Hematopoietic multipotent progenitor cell treated with erythropoietin and hydrocortisone succinate and interleukin-3 and kit ligand, for 17 days (in vitro differentiated cells): ENCODE measurements around the gene TSPAN32.
"Not testable (repeated sequence)": the region's sequence is repeated elsewhere in the genome, so short reads cannot be mapped to it uniquely, and the experiment has no call there.

Experiments
- DNase-seq: peaks from one replicate; pipeline ENCODE4 v3.0.0-alpha.2; 2015; ENCODE audit warnings: low spot score

TSPAN32 gene

DNA sequence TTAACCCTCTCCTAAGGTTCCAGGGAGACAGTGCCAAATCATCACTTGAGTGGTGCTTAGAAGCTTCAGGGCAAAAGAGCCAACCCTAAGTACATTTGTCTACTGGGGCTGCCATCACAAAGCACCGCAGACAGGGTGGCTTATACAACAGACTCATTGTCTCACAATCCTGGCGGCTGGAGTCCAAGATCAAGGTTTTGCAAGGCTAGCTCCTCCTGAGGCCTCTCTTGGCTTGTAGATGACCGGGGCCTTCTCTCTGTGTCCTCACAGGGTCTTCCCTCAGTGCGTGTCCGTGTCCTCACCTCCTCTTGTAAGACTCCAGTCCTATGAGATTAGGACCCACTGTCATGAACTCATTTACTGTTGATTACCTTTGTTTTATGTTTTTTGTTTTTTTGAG lies 41.2 kb downstream of the TSPAN32 start:
- no peak for DNase-seq

DNA sequence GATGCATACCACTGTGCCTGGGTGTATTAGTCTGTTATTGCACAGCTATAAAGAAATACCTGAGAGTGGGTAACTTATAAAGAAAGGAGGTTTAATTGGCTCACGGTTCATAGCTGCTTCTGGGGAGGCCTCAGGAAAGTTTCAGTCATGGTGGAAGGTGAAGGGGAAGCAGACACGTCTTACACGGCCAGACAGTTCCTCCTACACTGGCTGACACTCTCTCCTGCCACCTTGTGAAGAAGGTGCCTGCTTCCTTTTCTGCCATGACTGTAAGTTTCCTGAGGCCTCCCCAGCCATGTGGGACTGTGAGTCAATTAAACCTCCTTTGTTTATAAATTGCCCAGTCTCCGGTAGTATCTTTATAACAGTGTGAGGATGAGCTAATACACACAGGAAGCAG lies 41.7 kb downstream of the TSPAN32 start:
- no peak for DNase-seq

DNA sequence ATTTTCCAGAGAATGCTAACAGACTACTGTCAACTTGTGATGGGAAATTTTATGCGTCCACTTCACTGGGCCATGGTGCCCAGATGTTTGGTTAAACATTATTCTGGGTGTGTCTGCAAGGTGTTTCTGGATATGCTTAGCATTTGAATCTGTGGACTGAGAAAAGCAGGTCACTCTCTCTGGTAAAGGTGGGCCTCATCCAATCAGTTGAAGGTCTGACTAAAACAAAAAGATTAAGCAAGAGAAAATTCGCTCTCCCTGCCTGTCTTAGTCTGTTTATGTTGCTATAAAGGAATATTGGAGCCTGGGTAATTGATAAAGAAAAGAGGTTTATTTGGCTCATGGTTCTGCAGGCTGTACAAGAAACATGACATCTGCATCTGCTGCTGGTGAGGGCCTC lies 43.2 kb downstream of the TSPAN32 start:
- no peak for DNase-seq

DNA sequence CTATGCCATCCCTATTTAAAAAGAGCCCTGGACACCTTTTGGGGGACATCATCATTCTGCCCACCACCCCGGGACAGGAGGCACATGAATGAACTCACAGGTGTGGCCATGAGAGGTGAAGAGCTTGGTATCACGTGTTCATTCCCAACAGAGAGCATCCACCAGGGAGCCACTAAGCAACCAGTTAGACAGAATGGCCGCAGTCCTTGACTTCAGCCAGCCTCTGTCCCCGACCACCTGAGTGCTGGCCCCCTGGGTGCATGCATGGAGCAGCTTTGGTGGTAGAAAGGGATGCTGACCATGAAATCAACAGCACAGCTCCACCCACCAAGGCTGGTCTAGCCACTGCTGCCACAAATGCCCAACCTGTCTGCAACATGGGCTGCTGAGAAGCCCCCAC lies 44.2 kb downstream of the TSPAN32 start:
- DNase-seq: no peak

DNA sequence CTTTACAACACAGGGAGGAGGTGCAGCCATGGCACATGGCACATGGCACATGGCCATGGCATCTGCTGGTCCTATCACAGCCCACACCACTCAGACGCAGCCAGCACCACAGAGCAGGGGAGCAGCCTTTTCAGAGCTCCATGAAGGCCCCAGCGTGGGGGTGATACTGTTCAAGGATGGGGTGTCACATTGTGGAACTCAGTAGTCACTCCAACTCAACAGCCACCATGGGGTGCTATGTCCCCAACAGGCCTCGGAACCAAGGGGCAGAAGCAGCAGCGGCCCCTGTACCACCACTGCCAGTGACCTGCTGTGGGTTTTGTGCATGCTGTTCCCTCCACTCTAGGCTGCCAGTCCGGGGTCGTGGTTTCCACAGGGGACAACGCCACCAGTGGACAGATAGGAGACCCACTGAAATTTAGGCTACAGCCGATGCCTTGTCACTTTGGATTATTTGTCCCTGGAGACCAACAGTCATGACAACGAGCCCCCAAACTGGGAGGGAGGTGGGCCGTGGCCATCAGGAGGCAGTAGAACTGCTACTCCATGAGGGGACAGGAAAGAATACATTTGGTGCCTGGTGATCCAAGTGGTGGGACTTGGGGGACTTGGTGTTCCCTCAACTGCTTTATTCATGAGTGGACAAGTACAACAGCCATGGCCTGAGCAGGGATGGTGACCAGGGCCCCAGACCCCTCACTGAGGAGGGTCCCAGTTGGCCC lies 44.9 kb downstream of the TSPAN32 start:
- no peak for DNase-seq

DNA sequence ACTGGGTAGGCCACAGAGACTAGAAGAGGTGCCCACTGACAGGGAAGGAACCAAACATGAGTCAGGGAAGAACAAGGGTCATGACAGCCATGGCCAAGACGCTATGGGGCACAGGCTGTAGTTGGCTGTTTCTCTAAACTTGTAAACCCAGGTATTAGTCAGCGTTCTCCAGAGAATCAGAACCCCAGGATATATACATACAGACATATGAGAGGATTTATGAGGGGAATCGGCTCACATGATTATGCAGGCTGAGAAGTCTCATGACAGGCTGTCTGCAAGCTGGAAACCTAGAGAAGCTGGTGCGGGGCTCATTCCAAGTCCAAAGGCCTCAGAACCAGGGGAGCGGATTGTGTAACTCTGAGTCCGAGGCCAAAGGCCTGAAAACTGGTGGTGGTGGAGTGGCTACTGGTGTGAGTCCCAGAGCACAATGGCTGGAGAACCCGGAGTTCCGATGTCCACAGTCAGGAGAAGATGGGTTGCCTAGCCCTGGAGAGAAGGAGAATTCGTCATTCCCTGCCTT lies 45.6 kb downstream of the TSPAN32 start:
- no peak for DNase-seq

DNA sequence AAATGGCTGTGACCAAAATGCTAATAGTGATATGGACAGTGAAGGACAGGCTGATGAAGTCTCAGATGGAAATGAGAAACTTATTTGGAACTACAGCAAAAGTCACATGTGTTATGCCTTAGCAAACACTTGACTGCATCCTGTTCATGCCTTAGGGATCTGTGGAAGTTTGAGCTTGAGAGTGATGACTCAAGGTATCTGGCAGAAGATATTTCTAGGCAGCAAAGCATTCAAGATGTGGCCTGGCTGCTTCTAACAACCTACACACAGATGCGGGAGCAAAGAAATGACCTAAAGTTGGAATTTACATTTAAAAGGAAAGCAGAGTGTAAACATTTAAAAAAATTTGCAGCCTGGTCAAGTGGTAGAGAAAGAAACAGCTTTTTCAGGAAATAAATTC lies 47.2 kb downstream of the TSPAN32 start:
- no peak for DNase-seq

DNA sequence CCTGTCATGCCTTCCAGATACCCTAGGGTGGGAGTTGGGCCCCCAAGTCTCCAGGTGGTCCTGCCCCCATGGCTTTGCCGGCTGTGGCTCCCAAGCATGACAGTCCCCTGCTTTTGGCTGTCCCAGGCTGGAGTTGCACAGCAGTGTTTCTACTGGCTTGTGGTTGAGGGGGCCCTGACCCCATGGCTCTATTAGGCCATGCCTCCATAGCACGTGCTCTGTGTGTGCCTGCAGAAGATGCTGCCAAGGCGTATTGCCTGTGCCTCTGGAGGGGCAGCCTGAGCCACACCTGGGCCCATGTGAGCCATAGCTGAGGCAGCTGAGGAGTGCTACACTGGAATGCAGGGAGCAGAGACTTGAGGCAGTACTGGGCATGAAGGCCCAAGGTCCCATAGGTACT lies 49.9 kb downstream of the TSPAN32 start:
- DNase-seq: no peak

DNA sequence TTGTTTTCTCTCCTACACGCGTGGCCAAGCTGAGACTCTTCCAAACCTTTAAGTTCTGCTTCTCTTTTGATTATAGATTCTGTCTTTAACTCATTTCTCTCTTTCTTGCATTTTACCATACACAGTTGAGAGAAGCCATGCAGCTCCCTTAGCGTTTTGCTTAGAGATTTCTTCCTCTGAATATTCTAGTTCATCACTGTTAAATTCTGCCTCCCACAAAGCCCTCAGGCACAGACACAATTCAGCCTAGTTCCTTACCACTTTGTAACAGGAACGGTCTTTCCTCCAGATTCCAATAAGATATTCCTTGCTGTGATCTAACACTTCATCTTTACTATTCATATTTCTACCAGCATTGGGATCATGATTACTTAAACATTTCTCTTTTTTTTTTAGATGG lies 50.6 kb downstream of the TSPAN32 start:
- no peak for DNase-seq

DNA sequence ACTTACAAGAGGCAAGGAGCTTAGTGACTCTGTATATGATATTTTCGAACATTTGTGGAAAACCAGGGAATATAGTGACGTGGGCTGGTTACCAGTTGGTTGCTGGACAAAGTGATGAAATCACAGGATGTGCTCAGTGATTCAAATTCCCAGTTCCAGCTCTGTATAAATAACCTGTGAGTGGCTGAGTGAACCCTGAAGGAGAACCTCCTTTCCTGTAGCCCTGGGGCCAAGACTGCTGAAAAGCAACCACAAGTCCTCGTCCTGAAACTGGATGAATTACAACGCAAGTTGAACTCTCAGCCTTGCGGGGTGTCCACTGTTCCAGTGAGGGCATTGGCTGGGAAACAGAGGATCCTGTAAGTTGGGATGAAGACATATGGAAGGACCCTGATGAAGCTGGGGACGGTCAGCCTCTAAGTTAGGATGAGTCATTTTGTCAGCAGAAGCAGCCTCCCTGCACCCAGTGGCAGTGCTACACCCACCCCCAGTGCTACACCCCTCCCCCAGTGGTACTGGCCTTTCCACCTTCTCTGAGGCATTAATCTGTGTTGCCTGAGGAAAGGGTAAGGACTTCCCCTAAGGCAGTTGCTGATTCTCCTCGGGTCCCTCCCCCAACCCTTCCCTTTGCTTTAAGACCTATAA lies 53.3 kb downstream of the TSPAN32 start:
- no peak for DNase-seq

DNA sequence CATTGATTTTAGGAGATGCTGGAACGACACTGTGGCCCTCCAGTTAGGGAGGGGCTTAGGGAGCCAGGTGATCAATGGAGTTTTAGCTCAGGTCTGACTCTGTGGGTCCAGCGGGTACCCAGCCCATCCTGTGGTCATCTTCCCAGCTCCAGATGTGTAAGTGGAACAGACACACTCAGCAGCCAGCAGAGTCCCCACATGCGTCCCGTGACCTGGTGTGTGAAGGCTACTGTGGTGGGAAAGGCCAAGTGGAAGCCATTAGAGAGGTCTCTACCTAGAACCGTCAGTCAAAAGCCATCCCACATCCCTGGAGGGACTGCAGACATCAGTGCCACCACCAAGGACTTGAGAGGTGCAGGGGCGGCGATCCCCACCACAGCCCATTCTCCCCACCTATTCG lies 55.4 kb downstream of the TSPAN32 start:
- no peak for DNase-seq

DNA sequence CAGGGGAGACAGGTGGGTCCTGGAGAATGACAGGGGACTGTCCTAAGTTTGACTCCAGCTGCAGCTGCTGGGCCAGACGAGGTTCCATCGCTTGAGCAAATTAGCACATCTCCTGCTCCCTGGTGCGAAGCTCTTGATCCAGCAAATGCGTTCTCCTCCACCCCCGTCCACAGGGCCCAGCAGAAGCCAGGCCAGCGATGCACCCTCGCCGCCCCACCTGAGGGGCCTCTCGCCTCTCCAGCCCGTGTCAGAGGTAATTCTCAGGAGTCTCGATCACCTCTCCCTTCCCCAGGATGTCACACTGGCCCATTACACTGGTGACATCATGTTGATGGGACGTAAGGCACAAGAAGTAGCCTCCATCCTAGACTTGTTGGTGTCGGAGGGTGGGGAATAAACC lies 55.8 kb downstream of the TSPAN32 start:
- not testable (repeated sequence) for DNase-seq

DNA sequence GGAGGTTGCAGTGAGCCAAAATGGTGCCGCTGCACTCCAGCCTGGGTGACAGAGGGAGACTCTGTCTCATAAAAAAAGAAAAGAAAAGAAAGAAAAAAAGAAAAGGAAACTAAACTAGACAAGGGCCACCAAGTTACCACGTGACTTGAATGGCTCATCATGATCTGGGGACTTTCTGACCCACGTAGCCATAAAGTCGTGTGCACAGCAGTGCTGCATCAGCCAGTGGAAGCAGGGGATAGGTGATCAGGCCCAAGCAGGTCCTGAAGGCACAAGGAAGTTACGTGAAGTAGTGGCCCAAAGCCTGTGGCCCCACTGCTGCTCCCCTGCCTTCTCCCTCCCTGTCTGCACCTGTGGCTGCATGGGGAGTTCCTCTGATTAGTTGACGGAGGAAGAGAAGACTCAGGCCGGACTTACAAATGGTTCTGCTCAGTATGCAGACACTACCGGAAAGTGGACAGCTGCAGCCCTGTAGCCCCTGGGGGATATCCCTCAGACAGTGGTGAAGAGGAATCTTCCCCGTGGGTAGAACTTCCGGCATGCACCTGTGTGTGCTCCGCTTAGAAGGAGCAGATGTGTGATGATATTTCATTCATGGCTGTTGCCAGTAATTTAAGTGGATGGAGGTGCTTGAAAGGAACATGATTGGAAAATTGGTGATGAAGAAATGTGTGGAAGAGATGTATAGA lies 57.1 kb downstream of the TSPAN32 start:
- no peak for DNase-seq

DNA sequence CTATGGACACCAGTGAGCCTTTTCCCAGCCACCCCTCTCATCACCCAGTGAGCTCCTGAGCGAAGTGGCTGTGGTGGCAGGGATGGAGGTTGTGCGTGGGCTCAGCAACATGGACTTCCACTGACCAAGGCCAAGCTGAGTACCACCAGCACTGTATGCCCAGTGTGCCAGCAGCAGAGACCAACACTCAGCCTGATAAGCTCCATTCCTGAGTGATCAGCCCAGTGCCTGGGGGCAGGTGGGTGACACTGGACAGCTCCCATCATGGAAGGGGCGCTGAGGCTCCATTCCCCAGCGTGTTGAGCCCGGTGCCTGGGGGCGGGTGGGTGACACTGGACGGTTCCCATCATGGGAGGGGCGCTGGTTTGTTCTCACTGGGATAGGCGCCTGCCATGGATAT lies 57.7 kb downstream of the TSPAN32 start:
- DNase-seq: no peak

DNA sequence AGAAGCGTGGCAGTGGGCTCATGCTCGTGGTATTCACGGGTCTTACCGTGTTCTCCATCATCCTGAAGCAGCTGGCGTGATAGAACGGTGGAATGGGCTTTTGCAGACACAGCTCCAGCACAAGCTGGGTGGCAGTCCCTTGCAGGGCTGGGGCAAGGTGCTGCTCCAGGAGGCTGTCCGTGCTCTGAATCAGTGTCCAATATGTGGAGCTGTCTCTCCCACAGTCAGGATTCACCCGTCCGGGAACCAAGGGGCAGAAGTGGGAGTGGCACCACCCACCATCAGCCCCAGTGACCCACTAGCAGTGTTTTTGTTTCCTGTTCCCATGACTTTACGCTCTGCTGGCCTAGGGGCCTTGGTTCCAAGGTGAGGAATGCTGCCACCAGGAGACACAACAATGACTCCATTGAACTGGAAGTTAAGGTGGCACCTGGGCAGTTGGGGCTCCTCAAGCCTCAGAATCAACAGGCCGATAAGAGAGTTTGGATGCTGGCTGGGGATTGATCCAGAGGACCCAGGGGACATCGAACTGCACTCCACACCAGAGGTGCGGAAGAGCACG lies 58.3 kb downstream of the TSPAN32 start:
- no peak for DNase-seq

DNA sequence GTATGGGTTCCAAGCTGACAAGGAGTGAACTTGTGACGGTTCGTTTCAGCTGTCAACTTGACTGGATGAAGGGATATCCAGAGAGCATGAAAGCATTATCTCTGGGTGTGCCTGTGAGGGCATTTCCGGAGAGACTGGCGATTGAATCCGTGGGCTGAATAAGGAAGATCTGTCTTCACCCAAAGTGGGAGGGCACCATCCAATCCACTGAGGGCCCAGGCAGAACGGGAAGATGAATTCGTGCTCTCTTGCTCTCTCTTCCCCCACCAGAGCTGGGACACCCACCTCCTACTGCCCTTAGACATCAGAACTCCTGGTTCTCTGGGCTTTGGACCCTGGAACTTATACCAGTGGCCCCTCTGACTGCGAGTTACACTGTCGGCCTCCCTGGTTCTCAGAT lies 59.8 kb downstream of the TSPAN32 start:
- no peak for DNase-seq

DNA sequence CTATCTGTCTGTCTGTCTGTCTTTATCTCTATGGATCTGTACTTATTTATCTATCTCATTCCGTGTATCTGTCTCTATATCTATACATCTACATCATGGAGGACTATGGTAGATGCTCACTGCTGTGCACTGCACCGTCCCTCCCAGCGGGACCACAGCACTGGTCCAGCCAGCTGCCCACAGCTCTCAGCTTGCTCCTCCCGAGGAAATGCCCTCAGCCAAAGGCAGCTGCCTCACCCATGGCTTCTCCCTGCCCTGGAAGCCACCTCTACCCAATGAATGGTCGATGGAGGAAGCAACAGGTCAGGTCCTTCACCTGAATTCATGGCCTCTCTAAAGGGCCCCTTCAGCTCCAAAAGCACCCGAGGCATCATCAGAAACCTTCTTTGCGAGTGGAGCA lies 60.6 kb downstream of the TSPAN32 start:
- no peak for DNase-seq

DNA sequence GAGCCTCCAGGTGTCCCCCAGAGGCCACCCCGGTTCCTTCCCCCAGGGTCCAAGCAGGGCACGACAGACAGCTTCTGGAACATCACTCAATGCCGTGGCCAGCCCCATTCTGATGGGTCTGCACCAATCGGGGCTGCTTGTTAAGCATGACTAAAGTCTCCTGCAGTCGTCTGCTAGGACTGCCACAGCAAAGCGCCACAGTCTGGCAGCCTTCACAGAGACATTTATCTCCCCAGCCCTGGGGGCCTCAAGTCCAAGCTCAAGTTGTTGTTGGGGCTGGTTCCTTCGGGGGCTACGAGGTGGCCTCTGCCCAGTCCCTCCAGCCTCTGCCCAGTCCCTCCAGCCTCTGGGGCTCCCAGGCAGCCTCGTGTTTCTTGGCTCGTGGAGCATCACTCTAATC lies 61.3 kb downstream of the TSPAN32 start:
- DNase-seq: no peak

DNA sequence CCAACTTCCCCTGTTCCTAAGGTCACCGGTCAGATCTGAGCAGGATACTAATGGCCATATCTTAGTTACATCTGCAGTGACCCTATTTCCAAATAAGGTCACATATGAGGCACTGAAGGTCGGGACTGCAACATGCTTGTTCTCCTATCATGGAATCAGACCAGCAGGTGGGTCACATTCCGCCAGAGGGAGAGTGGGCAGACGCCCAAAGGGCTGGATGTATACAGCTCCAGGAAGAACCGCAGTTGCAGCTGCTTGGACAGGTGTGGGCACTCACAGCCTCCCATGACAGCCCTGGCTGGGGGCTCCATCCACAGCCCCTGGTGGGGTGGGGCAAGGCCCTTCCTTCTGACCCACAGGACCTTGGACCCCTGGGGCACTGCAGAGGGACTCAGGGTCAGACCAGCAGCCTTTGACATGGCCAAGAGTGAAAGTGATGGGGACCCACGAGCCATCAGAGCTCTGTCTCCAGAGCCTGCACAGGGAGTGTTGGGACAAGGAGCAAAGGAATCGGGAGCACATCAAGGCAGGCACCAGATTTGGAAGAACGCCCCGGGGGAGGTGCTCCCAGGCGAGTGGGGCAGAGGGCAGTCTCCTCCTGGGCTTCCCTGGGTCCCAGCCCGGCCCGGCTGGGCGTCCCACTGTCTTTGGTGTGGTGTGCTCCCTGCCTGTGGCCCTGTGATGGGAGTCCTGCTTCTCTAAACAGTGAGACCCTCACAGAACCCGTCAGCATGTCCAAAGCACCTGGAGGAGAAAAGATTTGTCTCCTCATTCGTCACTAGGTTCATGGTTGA lies 62.0 kb downstream of the TSPAN32 start:
- DNase-seq: no peak

DNA sequence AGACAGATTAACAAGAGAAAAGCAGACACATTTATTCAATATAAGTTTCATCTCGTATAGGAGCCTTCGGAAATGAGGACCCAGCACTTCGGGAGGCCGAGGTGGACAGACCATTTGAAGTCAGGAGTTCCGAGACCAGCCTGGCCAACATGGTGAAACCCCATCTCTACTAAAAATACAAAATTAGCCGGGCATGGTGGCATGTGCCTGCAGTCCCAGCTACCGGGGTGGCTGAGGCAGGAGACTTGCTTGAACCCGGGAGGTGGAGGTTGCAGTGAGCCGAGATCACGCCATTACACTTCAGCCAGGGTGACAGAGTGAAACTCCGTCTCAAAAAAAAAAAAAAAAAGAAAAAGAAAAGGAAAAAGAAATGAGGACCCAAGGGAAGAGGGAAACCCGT lies 62.6 kb downstream of the TSPAN32 start:
- DNase-seq: not testable (repeated sequence)

DNA sequence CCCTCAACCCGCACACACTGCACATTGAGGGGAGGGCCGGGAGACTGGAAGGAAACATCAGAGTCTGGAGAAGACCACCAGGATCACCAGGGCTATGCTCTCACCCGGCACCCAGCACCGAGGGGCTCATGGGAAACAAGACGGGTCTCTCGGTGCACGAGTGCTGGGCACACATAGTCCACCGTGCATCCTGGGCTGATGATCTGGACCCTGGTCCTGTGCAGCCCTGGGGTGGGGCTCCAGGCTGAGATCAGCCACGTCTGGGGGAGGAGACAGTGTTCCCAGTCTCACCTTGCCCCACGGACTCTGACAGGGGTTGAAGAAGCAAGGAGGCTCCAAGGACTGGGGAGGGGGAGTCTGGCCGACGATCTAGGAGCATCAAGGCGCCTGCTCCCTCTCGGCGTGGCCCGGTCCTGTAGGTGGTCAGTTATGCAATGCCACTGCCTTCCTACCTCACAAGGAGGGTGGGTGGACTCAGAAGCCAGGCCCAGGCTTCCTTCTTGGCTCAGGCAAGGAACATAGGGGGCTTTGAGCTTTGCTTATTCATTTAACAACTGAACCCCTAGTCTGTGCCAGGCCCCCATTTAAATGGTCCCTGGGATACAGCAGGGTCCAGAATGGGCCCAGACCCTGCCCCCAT lies 63.9 kb downstream of the TSPAN32 start:
- DNase-seq: no peak

DNA sequence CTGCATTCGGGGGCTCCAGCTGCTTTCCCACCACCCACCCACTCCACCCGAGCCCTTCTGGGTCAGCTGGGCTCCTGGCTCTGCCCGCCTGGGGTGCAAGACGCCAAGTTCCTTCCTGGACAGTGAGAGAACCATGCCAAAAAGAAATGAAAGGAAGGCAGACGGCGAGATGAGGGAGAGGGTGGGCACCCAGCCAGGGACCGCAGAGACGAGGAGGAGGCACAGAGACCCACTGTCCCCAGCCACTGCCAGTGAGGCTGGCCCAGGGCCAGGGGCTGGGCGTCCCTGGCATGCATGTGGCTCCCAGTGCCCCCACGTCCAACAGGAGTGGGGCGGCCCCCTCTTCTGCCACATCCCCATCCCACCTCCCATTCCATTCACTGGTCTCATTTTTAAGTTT lies 64.5 kb downstream of the TSPAN32 start:
- no peak for DNase-seq
